Measurements from ENCODE around the gene TMEM19. TPM values are rescaled to one million over a fixed set of nuclear protein-coding genes. Genes with fewer than 3 reads are reported as not detected.

Gene TMEM19
- total and polyA plus RNA-seq, 2 of the 8 experiments (the other 6 are each of a cell fraction or from before 2014, with no cell fraction given), result 12.6 to 19.1 TPM

GRCh38 chr12:71721783-71722505, 36.1 kb downstream of the TMEM19 start:
- no peak for FAIRE-seq
- ChIA-PET POLR2A (ENCODE audit: partially characterized antibody) (no interaction called here), CTCF (ENCODE audit: partially characterized antibody) (interaction anchor here (0.8 to 2.8 kb wide), 2 partner anchors 25 to 73 kb away, joined by 3 to 10 read pairs; no protein-coding TSS in a partner anchor)
- TF ChIP-seq NANOG (IDR thresholded peaks at IDR 0.05; ENCODE audit: insufficient read depth, low read depth, low read length, poor library complexity, severe bottlenecking) (no peak), CEBPB (IDR thresholded peaks at IDR 0.05; ENCODE audit: low read depth, low read length) (no peak), TEAD4 (IDR thresholded peaks at IDR 0.05; ENCODE audit: low read depth, low read length) (no peak), KDM5A (IDR thresholded peaks at IDR 0.05; ENCODE audit: low read length) (no peak), SRF (IDR thresholded peaks at IDR 0.05; ENCODE audit: low read depth, low read length) (no peak), TAF1 (IDR thresholded peaks at IDR 0.05; ENCODE audit: low read depth, low read length) (no peak), EZH2 (IDR thresholded peaks at IDR 0.05; ENCODE audit: low read depth, low read length, severe bottlenecking) (no peak), E2F6 (IDR thresholded peaks at IDR 0.05) (no peak), MAFK (IDR thresholded peaks at IDR 0.05; ENCODE audit: low read depth, low read length) (no peak), RFX5 (IDR thresholded peaks at IDR 0.05; ENCODE audit: borderline replicate concordance, low read depth, low read length) (no peak)

More at GRCh38 chr12:71721783-71722505, 36.1 kb downstream of the TMEM19 start:
- no peak overlapping the region for H3K9ac ChIP-seq (replicated peaks in 1 of 4; ENCODE audit: extremely low read depth in 1 of 4, low read depth in 3 of 4, low read length in 3 of 4)
- no peaks in the 10 kb centered on the region for H3K23me2 ChIP-seq (ENCODE audit: low read depth, low read length)
- H2BK5ac ChIP-seq (ENCODE audit: low read depth, low read length), result no peak overlapping the region
- no peak overlapping the region for H3K4ac ChIP-seq (replicated peaks; ENCODE audit: insufficient read length, low read depth, low read length)
- no peak overlapping the region for H3K27ac ChIP-seq (ENCODE audit: low read depth, low read length)
- no peak overlapping the region for H4K91ac ChIP-seq (replicated peaks; ENCODE audit: insufficient read length, low read length)
- no peak overlapping the region for H4K8ac ChIP-seq (ENCODE audit: extremely low read depth, insufficient read depth, low read length)
- no peak overlapping the region for H2BK20ac ChIP-seq (ENCODE audit: low read length)
- no peak overlapping the region for H3K56ac ChIP-seq (replicated peaks; ENCODE audit: insufficient read length, low read depth, low read length)
- no peak overlapping the region for H3K23ac ChIP-seq (ENCODE audit: insufficient read length)
- H4K20me1 ChIP-seq (replicated peaks in 1 of 2; ENCODE audit: control insufficient read depth in 1 of 2, insufficient read depth in 2 of 2, low read length in 2 of 2), result no peaks in the 10 kb centered on the region
- H3K4me3 ChIP-seq (ENCODE audit: extremely low read depth in 1 of 4, insufficient read depth in 2 of 4, low read depth in 3 of 4, low read length in 4 of 4), result no peak overlapping the region
- no peak overlapping the region for H2BK15ac ChIP-seq (ENCODE audit: low read length)
- H3K79me1 ChIP-seq (ENCODE audit: low read depth, low read length), result no peaks in the 10 kb centered on the region
- no peak overlapping the region for H2AK5ac ChIP-seq (ENCODE audit: low read depth, low read length)
- no peak overlapping the region for H3K14ac ChIP-seq (ENCODE audit: insufficient read length)
- H2BK120ac ChIP-seq (replicated peaks; ENCODE audit: low read depth, low read length), result no peak overlapping the region
- no peak for DNase-seq (ENCODE audit: low read depth in 1 of 2, low spot score in 2 of 2)
- no peaks in the 10 kb centered on the region for H3K9me3 ChIP-seq (ENCODE audit: insufficient read depth in 2 of 2, low read depth in 1 of 2, low read length in 1 of 2)
- no peak overlapping the region for H3K18ac ChIP-seq (ENCODE audit: extremely low read depth, low read length)
- H3K27me3 ChIP-seq (replicated peaks in 1 of 4; ENCODE audit: control insufficient read depth in 3 of 4, extremely low read depth in 1 of 4, insufficient read depth in 3 of 4, low read length in 3 of 4), result no peaks in the 10 kb centered on the region
- no peak overlapping the region for H2AFZ ChIP-seq (ENCODE audit: low read length)
- H2BK12ac ChIP-seq (ENCODE audit: low read depth, low read length), result no peak overlapping the region
- no peaks in the 10 kb centered on the region for H3K4me1 ChIP-seq (replicated peaks in 1 of 4; ENCODE audit: control insufficient read depth in 3 of 4, insufficient read depth in 4 of 4, low read length in 3 of 4)
- no peak overlapping the region for H4K5ac ChIP-seq (ENCODE audit: insufficient read length, low read depth, low read length)
- no peaks in the 10 kb centered on the region for H3K79me2 ChIP-seq (ENCODE audit: control insufficient read depth in 1 of 2, insufficient read depth in 2 of 2, low read length in 2 of 2)
- H3K36me3 ChIP-seq (ENCODE audit: control insufficient read depth in 2 of 4, insufficient read depth in 4 of 4, low read length in 3 of 4), result no peaks in the 10 kb centered on the region
- H3K4me2 ChIP-seq (ENCODE audit: insufficient read depth in 1 of 2, low read depth in 2 of 2, low read length in 2 of 2), result no peak overlapping the region
- 97% methylated on average over 4 of the region's 4 CpGs; no CpG with 5 or more reads in 1 of the 2 experiments for WGBS, 2 experiments (ENCODE audit: extremely low coverage in 1 of 2, insufficient coverage in 1 of 2, insufficient read length in 1 of 2, insufficient replicate concordance in 2 of 2, low coverage in 1 of 2, low lambda C conversion rate in 2 of 2, missing lambda C conversion rate in 1 of 2)

All from H1 (cell line).